ENCODE measurements around the gene GPR158.

DNA sequence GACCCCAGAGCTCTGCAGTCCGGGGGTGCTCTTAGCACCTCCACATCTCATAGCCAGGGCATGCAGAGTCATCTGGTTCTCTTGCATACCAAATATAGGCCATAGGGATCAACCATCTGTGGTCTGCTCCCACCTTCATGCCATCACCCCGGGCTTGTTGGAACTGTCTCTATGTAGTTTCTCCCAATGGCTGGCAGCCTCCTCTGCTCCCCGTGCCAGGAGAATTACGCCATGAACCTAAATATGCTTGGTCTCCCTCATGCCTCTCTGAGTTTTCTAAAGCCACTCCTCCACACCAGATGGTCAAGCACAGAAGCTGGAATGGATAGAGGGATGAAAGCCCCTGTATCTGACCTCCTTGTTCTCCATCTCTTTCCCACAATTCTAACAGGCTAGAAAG is 456.7 kb downstream of the GPR158 start:
- TF ChIP-seq, protein P1, sequence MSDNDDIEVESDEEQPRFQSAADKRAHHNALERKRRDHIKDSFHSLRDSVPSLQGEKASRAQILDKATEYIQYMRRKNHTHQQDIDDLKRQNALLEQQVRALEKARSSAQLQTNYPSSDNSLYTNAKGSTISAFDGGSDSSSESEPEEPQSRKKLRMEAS (IDR thresholded peaks at IDR 0.05) = no peak
- TF ChIP-seq, protein P2, sequence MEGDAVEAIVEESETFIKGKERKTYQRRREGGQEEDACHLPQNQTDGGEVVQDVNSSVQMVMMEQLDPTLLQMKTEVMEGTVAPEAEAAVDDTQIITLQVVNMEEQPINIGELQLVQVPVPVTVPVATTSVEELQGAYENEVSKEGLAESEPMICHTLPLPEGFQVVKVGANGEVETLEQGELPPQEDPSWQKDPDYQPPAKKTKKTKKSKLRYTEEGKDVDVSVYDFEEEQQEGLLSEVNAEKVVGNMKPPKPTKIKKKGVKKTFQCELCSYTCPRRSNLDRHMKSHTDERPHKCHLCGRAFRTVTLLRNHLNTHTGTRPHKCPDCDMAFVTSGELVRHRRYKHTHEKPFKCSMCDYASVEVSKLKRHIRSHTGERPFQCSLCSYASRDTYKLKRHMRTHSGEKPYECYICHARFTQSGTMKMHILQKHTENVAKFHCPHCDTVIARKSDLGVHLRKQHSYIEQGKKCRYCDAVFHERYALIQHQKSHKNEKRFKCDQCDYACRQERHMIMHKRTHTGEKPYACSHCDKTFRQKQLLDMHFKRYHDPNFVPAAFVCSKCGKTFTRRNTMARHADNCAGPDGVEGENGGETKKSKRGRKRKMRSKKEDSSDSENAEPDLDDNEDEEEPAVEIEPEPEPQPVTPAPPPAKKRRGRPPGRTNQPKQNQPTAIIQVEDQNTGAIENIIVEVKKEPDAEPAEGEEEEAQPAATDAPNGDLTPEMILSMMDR (IDR thresholded peaks at IDR 0.05 in 2 of 3, conservative IDR thresholded peaks at IDR 0.05 in 1 of 3; ENCODE audit: borderline replicate concordance in 1 of 3, insufficient read depth in 1 of 3, low read depth in 2 of 3, low read length in 2 of 3) = no peak
- TF ChIP-seq FOSL1 (IDR thresholded peaks at IDR 0.05; ENCODE audit: low read depth) (no peak), POLR2A (IDR thresholded peaks at IDR 0.05; ENCODE audit: borderline replicate concordance, extremely low read depth, insufficient read depth, insufficient read length) (no peak), EZH2phosphoT487 (IDR thresholded peaks at IDR 0.05; ENCODE audit: borderline replicate concordance) (no peak), SP1 (IDR thresholded peaks at IDR 0.05; ENCODE audit: low read depth) (no peak), JUND (IDR thresholded peaks at IDR 0.05) (no peak), CEBPB (IDR thresholded peaks at IDR 0.05; ENCODE audit: low read depth) (no peak), TCF7L2 (IDR thresholded peaks at IDR 0.05; ENCODE audit: borderline replicate concordance, extremely low read depth, insufficient read depth, insufficient read length) (no peak), EGR1 (IDR thresholded peaks at IDR 0.05; ENCODE audit: low read depth) (no peak), ZNF274 (IDR thresholded peaks at IDR 0.05; ENCODE audit: low read depth, low read length) (no peak), SIN3A (IDR thresholded peaks at IDR 0.05; ENCODE audit: low read depth) (no peak)
- TF ChIP-seq, protein P3, sequence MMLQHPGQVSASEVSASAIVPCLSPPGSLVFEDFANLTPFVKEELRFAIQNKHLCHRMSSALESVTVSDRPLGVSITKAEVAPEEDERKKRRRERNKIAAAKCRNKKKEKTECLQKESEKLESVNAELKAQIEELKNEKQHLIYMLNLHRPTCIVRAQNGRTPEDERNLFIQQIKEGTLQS (IDR thresholded peaks at IDR 0.05) = no peak
